Measurements from ENCODE around the gene OPN4. TPM values are rescaled to one million over a fixed set of nuclear protein-coding genes. Genes with fewer than 3 reads are reported as not detected.
"Not testable (repeated sequence)": the region's sequence is repeated elsewhere in the genome, so short reads cannot be mapped to it uniquely, and the experiment has no call there.

OPN4 gene
- total RNA-seq: not detected

GRCh38 chr10:86654411-86655172, at the start of gene OPN4:
TSS of gene OPN4 (plus strand) at chr10:86654547. CDS start at chr10:86654784, 237 bp downstream.
- no peak for ATAC-seq

GRCh38 chr10:86607674-86608073, 46.7 kb upstream of the OPN4 start:
- no peak for ATAC-seq

- ATAC-seq: no peak
Measured at GRCh38 chr10:86609920-86610319, 44.4 kb upstream of the OPN4 start.

- peak; percentile 92 for ATAC-seq
Measured at GRCh38 chr10:86611386-86611785, 43.0 kb upstream of the OPN4 start.

- ATAC-seq: no peak
Measured at GRCh38 chr10:86613096-86613495, 41.3 kb upstream of the OPN4 start.

- peak; percentile 88 for ATAC-seq
Measured at GRCh38 chr10:86613905-86614304, 40.4 kb upstream of the OPN4 start.

- no peak for ATAC-seq
Measured at GRCh38 chr10:86614853-86615252, 39.5 kb upstream of the OPN4 start.

- ATAC-seq: not testable (repeated sequence)
Measured at GRCh38 chr10:86617278-86617677, 37.1 kb upstream of the OPN4 start.

- ATAC-seq: no peak
Measured at GRCh38 chr10:86628311-86628710, 26.0 kb upstream of the OPN4 start.

GRCh38 chr10:86630079-86630478, 24.3 kb upstream of the OPN4 start:
- no peak for ATAC-seq

- ATAC-seq: peak; percentile 36
Measured at GRCh38 chr10:86632009-86632800, 22.1 kb upstream of the OPN4 start.

- ATAC-seq: no peak
Measured at GRCh38 chr10:86632951-86633350, 21.4 kb upstream of the OPN4 start.

- ATAC-seq: no peak
Measured at GRCh38 chr10:86635402-86635801, 18.9 kb upstream of the OPN4 start.

- ATAC-seq: no peak
Measured at GRCh38 chr10:86636311-86636710, 18.0 kb upstream of the OPN4 start.

- ATAC-seq: no peak
Measured at GRCh38 chr10:86642021-86642420, 12.3 kb upstream of the OPN4 start.

- ATAC-seq: peak; percentile 64
Measured at GRCh38 chr10:86642499-86642898, 11.8 kb upstream of the OPN4 start.

- ATAC-seq: no peak
Measured at GRCh38 chr10:86644152-86644793, 10.1 kb upstream of the OPN4 start.

GRCh38 chr10:86644794-86645445, 9.4 kb upstream of the OPN4 start:
- ATAC-seq: no peak

- not testable (repeated sequence) for ATAC-seq
Measured at GRCh38 chr10:86645621-86646165, 8.7 kb upstream of the OPN4 start.

GRCh38 chr10:86646532-86646931, 7.8 kb upstream of the OPN4 start:
- ATAC-seq: no peak

- no peak for ATAC-seq
Measured at GRCh38 chr10:86646933-86647332, 7.4 kb upstream of the OPN4 start.

All from esophagus mucosa (tissue), 1 donor.